GM12878 (cell line): ENCODE results near the gene C1orf74. TPM values are rescaled to one million over a fixed set of nuclear protein-coding genes. Genes with fewer than 3 reads are reported as not detected.

Source experiments
- ATAC-seq: fragments of 200-7000 bp; cut with Tn5 transposase; 3 replicates; pipeline ENCODE4 v1.9.1; 2020; ENCODE audit warnings: mild to moderate bottlenecking, moderate library complexity
- BruUV-seq: library from RNA; stranded (reverse); fragments of 400-500 nt; replicated peaks from 2 replicates; lab custom pipeline; 2021; lab: Mats Ljungman, UMichigan
- CTCF ChIA-PET: fragments of 300-600 bp; sonication (Branson Sonifier 250); formaldehyde crosslinking; extraction: SDS; loops from one replicate; lab custom pipeline; 2021; ENCODE audit warnings: inconsistent platforms; lab: Yijun Ruan, JAX
- POLR2A ChIA-PET: fragments of 350-600 bp; formaldehyde crosslinking; extraction: SDS; loops from one replicate; lab custom pipeline; 2021; ENCODE audit warnings: inconsistent platforms; lab: Charles Lee
- RAD21 ChIA-PET: fragments of 300-600 bp; sonication (Branson Sonifier 250); formaldehyde crosslinking; loops from one replicate; lab custom pipeline; 2023; ENCODE audit warnings: antibody characterized with exemption; ENCODE audit not compliant: unreplicated experiment; lab: Charles Lee
- SMC1A ChIA-PET: fragments of 300-600 bp; sonication (Branson Sonifier 250); formaldehyde crosslinking; loops from one replicate; lab custom pipeline; 2023; ENCODE audit not compliant: unreplicated experiment, uncharacterized antibody; lab: Charles Lee
- DNase-seq: peaks from one replicate; pipeline ENCODE4 v3.0.0-alpha.2; 2011; ENCODE audit warnings: low read depth, low spot score
- FAIRE-seq: peaks from 3 replicates; lab custom pipeline; 2011; peaks lifted over from hg19 to GRCh38; lab: Jason Lieb, UNC
- H2AFZ ChIP-seq: 2 replicates; pipeline ENCODE4 v1.6.0; 2011; ENCODE audit warnings: low read depth, low read length, control low read depth; ENCODE audit not compliant: control insufficient read depth
- H3K27ac ChIP-seq: 2 replicates; pipeline ENCODE4 v1.5.1; 2011; ENCODE audit warnings: control low read depth; ENCODE audit not compliant: control insufficient read depth, insufficient read depth
- H3K27me3 ChIP-seq, 2 experiments: replicated peaks in 1 of 2; 2 replicates each; pipeline versions ENCODE4 v1.6.0 to v1.6.1; 2011; ENCODE audit warnings: low read length in 1 of 2; ENCODE audit not compliant: control insufficient read depth in 2 of 2, insufficient read depth in 2 of 2
- H3K36me3 ChIP-seq, 2 experiments: 2 replicates each; pipeline ENCODE4 v1.5.1; 2011; ENCODE audit warnings: low read length in 1 of 2; ENCODE audit not compliant: control insufficient read depth in 2 of 2, insufficient read depth in 2 of 2
- H3K4me1 ChIP-seq: 2 replicates; pipeline ENCODE4 v1.6.1; 2011; ENCODE audit warnings: mild to moderate bottlenecking, low read length, moderate library complexity, mixed read lengths; ENCODE audit not compliant: control insufficient read depth, insufficient read depth
- H3K4me2 ChIP-seq: 2 replicates; pipeline ENCODE4 v1.6.0; 2011; ENCODE audit warnings: control low read depth; ENCODE audit not compliant: control insufficient read depth, insufficient read depth
- H3K4me3 ChIP-seq: fragments of 200-600 bp; sonication (generic); 2 replicates; pipeline ENCODE4 v1.5.1; 2016
- H3K79me2 ChIP-seq: 2 replicates; pipeline ENCODE4 v1.6.0; 2011; ENCODE audit warnings: low read length; ENCODE audit not compliant: control insufficient read depth, insufficient read depth
- H3K9ac ChIP-seq: 2 replicates; pipeline ENCODE4 v1.8.0; 2011; ENCODE audit warnings: low read length, control low read depth, mixed read lengths; ENCODE audit not compliant: control insufficient read depth, insufficient read depth
- H3K9me3 ChIP-seq: replicated peaks from 3 replicates; pipeline ENCODE4 v1.5.1; 2011; ENCODE audit warnings: mild to moderate bottlenecking, low read length; ENCODE audit not compliant: control insufficient read depth, insufficient read depth
- H4K20me1 ChIP-seq: 2 replicates; pipeline ENCODE4 v1.6.0; 2011; ENCODE audit not compliant: control insufficient read depth, insufficient read depth
- BCLAF1 ChIP-seq: fragments of 450-650 bp; IDR thresholded peaks from 2 replicates; pipeline ENCODE4 v1.6.1; 2017; ENCODE audit warnings: antibody characterized with exemption, mild to moderate bottlenecking, moderate library complexity
- BMI1 ChIP-seq: fragments of 450-650 bp; IDR thresholded peaks from 2 replicates; pipeline ENCODE4 v1.6.1; 2016; ENCODE audit warnings: mild to moderate bottlenecking, moderate library complexity, borderline replicate concordance
- CBX5 ChIP-seq: sonication (generic); IDR thresholded peaks from 2 replicates; pipeline ENCODE4 v1.6.1; 2016; ENCODE audit warnings: low read depth, moderate library complexity, mild to moderate bottlenecking, inconsistent platforms
- ETV6 ChIP-seq, 2 experiments: fragments of 450-650 bp in 1 of 2; IDR thresholded peaks in 1 of 2; conservative IDR thresholded peaks in 1 of 2; 2 replicates each; pipeline ENCODE4 v1.6.1; 2014; ENCODE audit warnings: antibody characterized with exemption in 1 of 2, borderline replicate concordance in 1 of 2, low read depth in 1 of 2, mild to moderate bottlenecking in 1 of 2, moderate library complexity in 1 of 2
- IKZF2 ChIP-seq, 2 experiments: fragments of 450-650 bp; IDR thresholded peaks; 2 replicates each; pipeline ENCODE4 v1.6.1; 2017; ENCODE audit warnings: mild to moderate bottlenecking in 2 of 2, moderate library complexity in 2 of 2
- NFXL1 ChIP-seq: fragments of 450-650 bp; IDR thresholded peaks from 2 replicates; pipeline ENCODE4 v1.6.1; 2017; ENCODE audit warnings: antibody characterized with exemption, mild to moderate bottlenecking, borderline replicate concordance
- NFYA ChIP-seq: IDR thresholded peaks from 2 replicates; pipeline ENCODE4 v1.6.1; 2011; ENCODE audit warnings: low read depth, mild to moderate bottlenecking, low read length, improper control_type of control experiment, borderline replicate concordance
- PAX5 ChIP-seq: IDR thresholded peaks from 2 replicates; pipeline ENCODE4 v1.6.1; 2011; ENCODE audit warnings: low read depth, low read length, borderline replicate concordance
- SMAD5 ChIP-seq: IDR thresholded peaks from 2 replicates; pipeline ENCODE4 v1.6.1; 2016; ENCODE audit warnings: antibody characterized with exemption, low read depth
- WGBS: methylation state at CpG from one replicate; pipeline ENCODE4 v1.1.6; 2016; ENCODE audit warnings: low lambda C conversion rate; ENCODE audit not compliant: insufficient replicate concordance, insufficient coverage; ENCODE audit errors: missing lambda C conversion rate; 5-methylcytosine and 5-hydroxymethylcytosine counted together
- in situ Hi-C: fragments of 300-500 bp; cut with MboI; formaldehyde crosslinking; loops from 9 replicates; pipeline ENCODE4 v1.14.3; 2018; ENCODE audit warnings: mixed read lengths
- intact Hi-C: fragments of 100-400 bp; cut with micrococcal nuclease; formaldehyde crosslinking; loops from one replicate; pipeline ENCODE4 v1.14.2; 2022; ENCODE audit not compliant: unreplicated experiment
- polyA plus RNA-seq, 11 experiments: library from polyadenylated mRNA; depleted of rRNA in 4 of 11; unstranded in 6 of 11; stranded (reverse) in 5 of 11; fragments of >200 nt; fragmentation: Nextera tagmentation in 4 of 11; fragmentation: Illumina TruSeq in 1 of 11; extraction: Ambion mirVana in 4 of 11; extraction: Trizol in 1 of 11; gene quantifications; 1 replicate in 1 of 11; 2 replicates in 10 of 11; pipeline versions ENCODE4 v1.2.1 to v1.2.3, GENCODE V29; 2011 to 2016; ENCODE audit warnings: inconsistent platforms in 2 of 11, missing spikeins in 2 of 11, low read depth in 1 of 11
- total RNA-seq, 4 experiments: library from RNA; depleted of rRNA in 3 of 4; stranded (reverse); fragments of >200 nt in 3 of 4; fragmentation: Illumina TruSeq in 1 of 4; extraction: Trizol in 1 of 4; gene quantifications; 2 replicates each; pipeline versions ENCODE4 v1.2.1 to v1.2.3, GENCODE V29; 2013 to 2021
- TF ChIP-seq, protein P1 (sequence below): fragments of 450-650 bp; formaldehyde crosslinking; IDR thresholded peaks from 2 replicates; pipeline ENCODE4 v1.4.0; 2022; ENCODE audit warnings: mild to moderate bottlenecking, moderate library complexity
- TF ChIP-seq, protein P2 (sequence below): fragments of 450-650 bp; IDR thresholded peaks from 2 replicates; pipeline ENCODE4 v1.6.1; 2018; ENCODE audit warnings: mild to moderate bottlenecking, low read depth, moderate library complexity; ENCODE audit not compliant: partially characterized antibody

Gene C1orf74
- total and polyA plus RNA-seq, 10 of the 15 experiments (the other 5 are each of a cell fraction or from before 2014, with no cell fraction given) = 3.1 to 5.5 (median 3.6) TPM

GRCh38 chr1:209790286-209791193, 6.2 kb upstream of the C1orf74 start (continued):
- TF ChIP-seq PAX5 (no peak), BCLAF1 (no peak), SMAD5 (no peak), CBX5 (no peak), ETV6 (conservative IDR thresholded peaks at IDR 0.05 in 1 of 2, IDR thresholded peaks at IDR 0.05 in 1 of 2; ENCODE audit: borderline replicate concordance in 1 of 2, low read depth in 1 of 2) (no peak), NFXL1 (no peak)

GRCh38 chr1:209789245-209789644, 4.9 kb upstream of the C1orf74 start:
- FAIRE-seq (no peak), ATAC-seq (no peak), DNase-seq (no peak)
- H3K4me3 ChIP-seq = no peak overlapping the region
- 0 out of 2 replicates have a peak, but pooled peaks cover 2% of the 10 kb centered on the region for H3K4me1 ChIP-seq
- H3K27ac ChIP-seq = no peak overlapping the region
- peaks cover 2 to 4% of the 10 kb centered on the region in 2 experiments; a peak in 3 of 4 replicates for H3K27me3 ChIP-seq
- WGBS = 43% methylated on average over 1 of the region's 1 CpG
- H2AFZ ChIP-seq = no peak overlapping the region
- SMC1A ChIA-PET = no interaction called here
- no peaks in the 10 kb centered on the region; the same call in 1 of the 3 replicates for H3K9me3 ChIP-seq
- RAD21 ChIA-PET = no interaction called here
- POLR2A ChIA-PET = no interaction called here
- no peaks in the 10 kb centered on the region for H3K36me3 ChIP-seq
- in situ Hi-C loops (no loop called here), intact Hi-C loops (no loop called here)
- CTCF ChIA-PET = no interaction called here
- no peak overlapping the region for H3K9ac ChIP-seq
- peaks cover under 1% of the 10 kb centered on the region; the same call in 1 of the 2 replicates for H3K79me2 ChIP-seq
- no peak overlapping the region for H3K4me2 ChIP-seq
- no peaks in the 10 kb centered on the region for H4K20me1 ChIP-seq
- no TSS peak for BruUV-seq
- TF ChIP-seq, protein P1, sequence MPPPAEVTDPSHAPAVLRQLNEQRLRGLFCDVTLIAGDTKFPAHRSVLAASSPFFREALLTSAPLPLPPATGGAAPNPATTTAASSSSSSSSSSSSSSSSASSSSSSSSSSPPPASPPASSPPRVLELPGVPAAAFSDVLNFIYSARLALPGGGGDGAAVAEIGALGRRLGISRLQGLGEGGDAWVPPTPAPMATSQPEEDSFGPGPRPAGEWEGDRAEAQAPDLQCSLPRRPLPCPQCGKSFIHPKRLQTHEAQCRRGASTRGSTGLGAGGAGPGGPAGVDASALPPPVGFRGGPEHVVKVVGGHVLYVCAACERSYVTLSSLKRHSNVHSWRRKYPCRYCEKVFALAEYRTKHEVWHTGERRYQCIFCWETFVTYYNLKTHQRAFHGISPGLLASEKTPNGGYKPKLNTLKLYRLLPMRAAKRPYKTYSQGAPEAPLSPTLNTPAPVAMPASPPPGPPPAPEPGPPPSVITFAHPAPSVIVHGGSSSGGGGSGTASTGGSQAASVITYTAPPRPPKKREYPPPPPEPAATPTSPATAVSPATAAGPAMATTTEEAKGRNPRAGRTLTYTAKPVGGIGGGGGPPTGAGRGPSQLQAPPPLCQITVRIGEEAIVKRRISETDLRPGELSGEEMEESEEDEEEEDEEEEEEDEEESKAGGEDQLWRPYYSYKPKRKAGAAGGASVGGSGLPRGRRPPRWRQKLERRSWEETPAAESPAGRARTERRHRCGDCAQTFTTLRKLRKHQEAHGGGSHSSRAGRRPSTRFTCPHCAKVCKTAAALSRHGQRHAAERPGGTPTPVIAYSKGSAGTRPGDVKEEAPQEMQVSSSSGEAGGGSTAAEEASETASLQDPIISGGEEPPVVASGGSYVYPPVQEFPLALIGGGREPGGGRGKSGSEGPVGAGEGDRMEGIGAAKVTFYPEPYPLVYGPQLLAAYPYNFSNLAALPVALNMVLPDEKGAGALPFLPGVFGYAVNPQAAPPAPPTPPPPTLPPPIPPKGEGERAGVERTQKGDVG = no peak
- TF ChIP-seq, protein P2, sequence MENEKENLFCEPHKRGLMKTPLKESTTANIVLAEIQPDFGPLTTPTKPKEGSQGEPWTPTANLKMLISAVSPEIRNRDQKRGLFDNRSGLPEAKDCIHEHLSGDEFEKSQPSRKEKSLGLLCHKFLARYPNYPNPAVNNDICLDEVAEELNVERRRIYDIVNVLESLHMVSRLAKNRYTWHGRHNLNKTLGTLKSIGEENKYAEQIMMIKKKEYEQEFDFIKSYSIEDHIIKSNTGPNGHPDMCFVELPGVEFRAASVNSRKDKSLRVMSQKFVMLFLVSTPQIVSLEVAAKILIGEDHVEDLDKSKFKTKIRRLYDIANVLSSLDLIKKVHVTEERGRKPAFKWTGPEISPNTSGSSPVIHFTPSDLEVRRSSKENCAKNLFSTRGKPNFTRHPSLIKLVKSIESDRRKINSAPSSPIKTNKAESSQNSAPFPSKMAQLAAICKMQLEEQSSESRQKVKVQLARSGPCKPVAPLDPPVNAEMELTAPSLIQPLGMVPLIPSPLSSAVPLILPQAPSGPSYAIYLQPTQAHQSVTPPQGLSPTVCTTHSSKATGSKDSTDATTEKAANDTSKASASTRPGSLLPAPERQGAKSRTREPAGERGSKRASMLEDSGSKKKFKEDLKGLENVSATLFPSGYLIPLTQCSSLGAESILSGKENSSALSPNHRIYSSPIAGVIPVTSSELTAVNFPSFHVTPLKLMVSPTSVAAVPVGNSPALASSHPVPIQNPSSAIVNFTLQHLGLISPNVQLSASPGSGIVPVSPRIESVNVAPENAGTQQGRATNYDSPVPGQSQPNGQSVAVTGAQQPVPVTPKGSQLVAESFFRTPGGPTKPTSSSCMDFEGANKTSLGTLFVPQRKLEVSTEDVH = no peak
- no peak for TF ChIP-seq NFYA
- TF ChIP-seq BMI1 = no peak
- TF ChIP-seq IKZF2 (IDR thresholded peaks at IDR 0.05) = no peak
